ENCODE data around the gene LIMS1.
"Not testable (repeated sequence)": the region's sequence is repeated elsewhere in the genome, so short reads cannot be mapped to it uniquely, and the experiment has no call there.

The LIMS1 gene

DNA sequence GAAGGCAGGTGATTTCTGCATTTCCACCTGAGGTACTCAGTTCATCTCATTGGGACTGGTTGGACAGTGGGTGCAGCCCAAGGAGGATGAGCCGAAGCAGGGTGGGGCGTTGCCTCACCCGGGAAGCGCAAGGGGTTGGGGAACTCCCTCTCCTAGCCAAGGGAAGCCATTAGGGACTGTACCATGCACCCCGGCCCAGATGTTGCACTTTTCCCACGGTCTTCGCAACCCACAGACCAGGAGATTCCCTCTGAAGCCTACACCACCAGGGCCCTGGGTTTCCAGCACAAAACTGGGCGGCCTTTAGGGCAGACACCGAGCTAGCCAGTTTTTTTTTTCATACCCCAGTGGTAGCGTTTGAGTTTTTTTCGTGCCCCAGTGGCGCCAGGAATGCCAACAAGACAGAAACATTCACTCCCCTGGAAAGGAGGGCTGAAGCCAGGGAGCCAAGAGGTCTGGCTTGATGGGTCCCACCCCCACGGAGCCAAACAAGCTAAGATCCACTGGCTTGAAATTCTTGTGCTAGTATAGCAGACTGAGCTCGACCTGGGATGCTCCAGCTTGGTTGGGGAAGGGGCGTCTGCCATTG lies 109.1 kb downstream of the LIMS1 start:
- no peaks in the 10 kb centered on the region for H3K36me3 ChIP-seq (ENCODE audit: insufficient read depth, low read length)
- H3K4me1 ChIP-seq (ENCODE audit: insufficient read depth, low read length) = peaks cover 16% of the 10 kb centered on the region
- no peak overlapping the region for H3K4me3 ChIP-seq (ENCODE audit: low read depth in 1 of 2, low read length in 2 of 2)
- no peak overlapping the region for H3K27ac ChIP-seq (ENCODE audit: low read depth, low read length)
- H3K9me3 ChIP-seq (ENCODE audit: low read length) = no peaks in the 10 kb centered on the region
- H3K9ac ChIP-seq (ENCODE audit: low read length) = no peak overlapping the region
- H3K27me3 ChIP-seq (ENCODE audit: control insufficient read depth in 1 of 2, insufficient read depth in 2 of 2, low read length in 2 of 2) = no peaks in the 10 kb centered on the region

DNA sequence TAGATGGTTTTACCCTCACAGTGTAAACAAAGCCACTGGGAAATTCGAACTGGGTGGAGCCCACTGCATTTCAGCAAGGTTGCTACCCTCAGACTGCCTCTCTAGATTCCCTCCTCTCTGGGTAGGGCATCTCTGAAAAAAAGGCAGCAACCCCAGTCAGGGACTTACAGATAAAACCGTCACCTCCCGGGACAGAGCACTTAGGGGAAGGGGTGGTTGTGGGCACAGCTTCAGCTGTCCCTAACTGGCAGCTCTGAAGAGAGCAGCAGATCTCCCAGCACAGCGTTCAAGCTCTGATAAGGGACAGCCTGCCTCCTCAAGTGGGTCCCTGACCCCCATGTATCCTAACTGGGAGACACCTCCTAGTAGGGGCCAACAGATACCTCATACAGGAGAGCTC lies 109.6 kb downstream of the LIMS1 start:
- not testable (repeated sequence) for H3K27ac ChIP-seq (ENCODE audit: low read depth, low read length); H3K9me3 ChIP-seq (ENCODE audit: low read length); H3K4me3 ChIP-seq (ENCODE audit: low read depth in 1 of 2, low read length in 2 of 2); H3K36me3 ChIP-seq (ENCODE audit: insufficient read depth, low read length); H3K9ac ChIP-seq (ENCODE audit: low read length); H3K27me3 ChIP-seq (ENCODE audit: control insufficient read depth in 1 of 2, insufficient read depth in 2 of 2, low read length in 2 of 2)
- H3K4me1 ChIP-seq (ENCODE audit: insufficient read depth, low read length) = peaks cover 16% of the 10 kb centered on the region

DNA sequence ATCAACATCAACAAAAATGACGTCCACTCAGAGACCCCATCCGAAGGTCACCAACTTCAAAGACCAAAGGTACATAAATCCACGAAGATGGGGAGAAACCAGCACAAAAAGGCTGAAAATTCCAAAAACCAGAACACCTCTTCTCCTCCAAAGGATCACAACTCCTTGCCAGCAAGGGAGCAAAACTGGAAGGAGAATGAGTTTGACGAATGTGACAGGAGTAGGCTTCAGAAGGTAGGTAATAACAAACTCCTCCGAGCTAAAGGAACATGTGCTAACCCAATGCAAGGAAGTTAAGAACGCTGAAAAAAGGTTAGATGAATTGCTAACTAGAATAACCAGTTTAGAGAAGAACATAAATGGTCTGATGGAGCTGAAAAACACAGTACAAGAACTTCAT lies 110.2 kb downstream of the LIMS1 start:
- H3K9ac ChIP-seq (ENCODE audit: low read length); H3K36me3 ChIP-seq (ENCODE audit: insufficient read depth, low read length); H3K27ac ChIP-seq (ENCODE audit: low read depth, low read length); H3K9me3 ChIP-seq (ENCODE audit: low read length); H3K27me3 ChIP-seq (ENCODE audit: control insufficient read depth in 1 of 2, insufficient read depth in 2 of 2, low read length in 2 of 2); H3K4me3 ChIP-seq (ENCODE audit: low read depth in 1 of 2, low read length in 2 of 2): not testable (repeated sequence)
- peaks cover 16% of the 10 kb centered on the region for H3K4me1 ChIP-seq (ENCODE audit: insufficient read depth, low read length)

DNA sequence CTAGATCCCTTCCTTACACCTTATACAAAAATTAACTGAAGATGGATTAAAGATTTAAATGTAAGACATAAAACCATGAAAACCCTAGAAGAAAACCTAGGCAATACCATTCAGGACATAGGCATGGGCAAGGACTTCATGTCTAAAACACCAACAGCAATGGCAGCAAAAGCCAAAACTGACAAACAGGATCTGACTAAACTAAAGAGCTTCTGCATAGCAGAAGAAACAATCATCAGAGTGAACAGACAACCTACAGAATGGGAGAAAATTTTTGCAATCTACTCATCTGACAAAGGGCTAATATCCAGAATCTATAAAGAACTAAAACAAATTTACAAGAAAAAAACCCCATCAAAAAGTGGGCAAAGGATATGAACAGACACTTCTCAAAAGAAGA lies 114.5 kb downstream of the LIMS1 start:
- not testable (repeated sequence) for H3K4me3 ChIP-seq (ENCODE audit: low read depth in 1 of 2, low read length in 2 of 2); H3K9me3 ChIP-seq (ENCODE audit: low read length); H3K4me1 ChIP-seq (ENCODE audit: insufficient read depth, low read length); H3K36me3 ChIP-seq (ENCODE audit: insufficient read depth, low read length); H3K27ac ChIP-seq (ENCODE audit: low read depth, low read length); H3K27me3 ChIP-seq (ENCODE audit: control insufficient read depth in 1 of 2, insufficient read depth in 2 of 2, low read length in 2 of 2); H3K9ac ChIP-seq (ENCODE audit: low read length)

DNA sequence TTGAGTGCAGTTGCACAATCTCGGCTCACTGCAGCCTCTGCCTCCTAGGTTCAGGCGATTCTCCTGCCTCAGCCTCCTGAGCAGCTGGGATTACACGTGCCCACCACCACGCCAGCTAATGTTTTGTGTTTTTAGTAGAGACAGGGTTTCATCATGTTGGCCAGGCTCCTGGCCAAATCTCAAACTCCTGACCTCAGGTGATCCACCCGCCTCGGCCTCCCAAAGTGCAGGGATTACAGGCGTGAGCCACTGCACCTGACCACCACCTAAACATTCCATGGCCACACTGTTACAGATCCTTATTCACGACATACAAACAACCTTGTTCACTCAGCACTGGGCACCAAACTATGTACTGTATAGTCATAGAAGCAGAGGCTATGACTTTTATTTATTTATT lies 116.2 kb downstream of the LIMS1 start:
- H3K4me3 ChIP-seq (ENCODE audit: low read depth in 1 of 2, low read length in 2 of 2); H3K9ac ChIP-seq (ENCODE audit: low read length); H3K9me3 ChIP-seq (ENCODE audit: low read length); H3K4me1 ChIP-seq (ENCODE audit: insufficient read depth, low read length); H3K27ac ChIP-seq (ENCODE audit: low read depth, low read length); H3K27me3 ChIP-seq (ENCODE audit: control insufficient read depth in 1 of 2, insufficient read depth in 2 of 2, low read length in 2 of 2); H3K36me3 ChIP-seq (ENCODE audit: insufficient read depth, low read length): not testable (repeated sequence)

DNA sequence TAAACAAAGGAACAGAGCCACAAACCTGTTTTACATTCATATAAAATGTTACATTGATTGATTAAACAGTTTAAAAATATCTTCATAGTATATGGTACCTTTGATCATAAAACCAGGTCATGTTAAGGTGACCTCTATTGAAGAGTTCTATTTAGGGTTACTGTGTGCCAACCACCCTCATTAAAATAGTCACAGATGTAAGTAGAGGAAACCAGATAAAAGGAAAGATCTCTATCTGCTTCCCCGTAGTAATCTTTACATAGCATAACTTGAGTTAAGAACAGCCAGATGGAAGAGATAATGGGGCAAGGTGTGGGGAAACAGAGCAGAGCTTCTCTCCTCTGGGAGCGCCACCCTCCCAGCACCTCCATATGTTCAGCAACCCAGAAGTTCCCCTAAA lies 117.2 kb downstream of the LIMS1 start:
- H3K27me3 ChIP-seq (ENCODE audit: control insufficient read depth in 1 of 2, insufficient read depth in 2 of 2, low read length in 2 of 2) = not testable (repeated sequence)

DNA sequence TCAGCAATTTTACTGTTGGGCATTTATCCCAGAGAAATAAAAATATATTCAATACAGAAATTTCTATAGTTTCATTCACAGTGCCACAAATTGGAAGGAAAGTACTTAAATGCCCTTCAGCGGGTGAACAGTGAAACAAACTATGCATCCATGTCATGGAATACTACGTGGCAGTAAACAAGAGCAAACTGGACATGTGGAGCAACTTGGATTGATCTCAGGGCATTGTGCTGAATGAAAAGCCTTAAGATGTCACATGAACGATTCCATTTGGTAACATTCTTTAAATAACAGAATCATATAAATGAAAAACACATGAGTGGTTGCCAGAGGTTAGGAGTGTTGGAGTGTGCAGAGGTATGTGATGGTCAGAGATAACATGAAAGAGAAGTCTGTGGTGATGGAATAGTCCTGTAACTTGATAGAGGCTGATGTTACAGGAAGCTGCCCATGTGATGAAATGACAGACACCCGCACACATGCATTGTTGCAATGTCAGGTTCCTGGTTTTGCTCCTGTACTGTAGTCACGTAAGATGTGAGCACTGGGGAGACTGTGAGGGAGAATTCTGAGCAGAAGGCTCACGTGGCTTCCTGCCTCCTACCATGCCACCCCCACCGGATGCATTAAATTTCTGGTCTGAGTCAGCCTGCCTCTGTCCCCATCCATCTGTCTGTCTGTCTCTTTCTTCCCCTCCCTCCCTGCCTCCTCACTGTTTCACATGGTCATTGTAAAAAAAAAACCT lies 118.1 kb downstream of the LIMS1 start:
- not testable (repeated sequence) for H3K36me3 ChIP-seq (ENCODE audit: insufficient read depth, low read length); H3K4me1 ChIP-seq (ENCODE audit: insufficient read depth, low read length); H3K9me3 ChIP-seq (ENCODE audit: low read length); H3K27me3 ChIP-seq (ENCODE audit: control insufficient read depth in 1 of 2, insufficient read depth in 2 of 2, low read length in 2 of 2); H3K9ac ChIP-seq (ENCODE audit: low read length); H3K4me3 ChIP-seq (ENCODE audit: low read depth in 1 of 2, low read length in 2 of 2); H3K27ac ChIP-seq (ENCODE audit: low read depth, low read length)

More for the DNA sequence above, 117.2 kb downstream of the LIMS1 start:
- H3K4me1 ChIP-seq (ENCODE audit: insufficient read depth, low read length); H3K4me3 ChIP-seq (ENCODE audit: low read depth in 1 of 2, low read length in 2 of 2); H3K9me3 ChIP-seq (ENCODE audit: low read length); H3K9ac ChIP-seq (ENCODE audit: low read length); H3K27ac ChIP-seq (ENCODE audit: low read depth, low read length); H3K36me3 ChIP-seq (ENCODE audit: insufficient read depth, low read length): not testable (repeated sequence)

DNA sequence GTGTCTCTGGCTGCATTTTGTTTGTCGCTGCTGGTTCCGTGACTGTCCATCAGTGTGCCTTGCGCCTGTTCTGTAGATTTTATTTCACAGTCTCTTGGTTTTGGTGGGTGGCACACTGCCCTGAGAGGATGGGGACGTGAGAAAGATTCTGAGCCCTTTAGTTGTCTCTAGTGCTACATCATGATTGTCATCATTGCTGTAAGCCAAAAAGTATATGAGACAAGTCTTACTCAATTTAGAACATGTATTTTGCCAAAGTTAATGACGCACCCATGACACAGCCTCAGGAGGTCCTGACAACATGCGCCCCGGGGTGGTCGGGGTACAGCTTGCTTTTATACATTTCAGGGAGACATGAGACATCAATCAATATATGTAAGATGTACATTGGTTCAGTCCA lies 119.2 kb downstream of the LIMS1 start:
- not testable (repeated sequence) for H3K36me3 ChIP-seq (ENCODE audit: insufficient read depth, low read length); H3K4me3 ChIP-seq (ENCODE audit: low read depth in 1 of 2, low read length in 2 of 2); H3K4me1 ChIP-seq (ENCODE audit: insufficient read depth, low read length); H3K27me3 ChIP-seq (ENCODE audit: control insufficient read depth in 1 of 2, insufficient read depth in 2 of 2, low read length in 2 of 2); H3K27ac ChIP-seq (ENCODE audit: low read depth, low read length); H3K9ac ChIP-seq (ENCODE audit: low read length); H3K9me3 ChIP-seq (ENCODE audit: low read length)

DNA sequence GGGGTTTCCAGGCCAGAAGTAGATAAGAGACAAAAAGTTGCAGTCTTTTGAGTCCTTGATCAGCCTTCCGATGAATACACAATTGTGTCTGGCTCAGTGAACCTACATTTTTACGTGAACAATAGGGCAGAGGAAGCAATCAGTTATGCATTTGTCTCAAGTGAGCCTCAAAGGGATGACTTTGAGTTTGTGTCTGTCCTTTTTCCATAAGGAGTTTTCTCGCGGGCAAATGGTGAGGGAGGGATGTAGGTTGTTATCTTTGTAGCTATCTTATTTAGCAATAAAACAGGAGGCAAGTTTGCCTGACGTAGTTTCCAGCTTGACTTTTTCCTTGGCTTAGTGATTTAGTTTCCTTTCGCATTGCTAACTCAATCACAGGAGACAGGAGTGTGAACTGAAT lies 119.6 kb downstream of the LIMS1 start:
- H3K4me1 ChIP-seq (ENCODE audit: insufficient read depth, low read length); H3K9ac ChIP-seq (ENCODE audit: low read length); H3K9me3 ChIP-seq (ENCODE audit: low read length); H3K27ac ChIP-seq (ENCODE audit: low read depth, low read length); H3K27me3 ChIP-seq (ENCODE audit: control insufficient read depth in 1 of 2, insufficient read depth in 2 of 2, low read length in 2 of 2); H3K4me3 ChIP-seq (ENCODE audit: low read depth in 1 of 2, low read length in 2 of 2); H3K36me3 ChIP-seq (ENCODE audit: insufficient read depth, low read length): not testable (repeated sequence)

DNA sequence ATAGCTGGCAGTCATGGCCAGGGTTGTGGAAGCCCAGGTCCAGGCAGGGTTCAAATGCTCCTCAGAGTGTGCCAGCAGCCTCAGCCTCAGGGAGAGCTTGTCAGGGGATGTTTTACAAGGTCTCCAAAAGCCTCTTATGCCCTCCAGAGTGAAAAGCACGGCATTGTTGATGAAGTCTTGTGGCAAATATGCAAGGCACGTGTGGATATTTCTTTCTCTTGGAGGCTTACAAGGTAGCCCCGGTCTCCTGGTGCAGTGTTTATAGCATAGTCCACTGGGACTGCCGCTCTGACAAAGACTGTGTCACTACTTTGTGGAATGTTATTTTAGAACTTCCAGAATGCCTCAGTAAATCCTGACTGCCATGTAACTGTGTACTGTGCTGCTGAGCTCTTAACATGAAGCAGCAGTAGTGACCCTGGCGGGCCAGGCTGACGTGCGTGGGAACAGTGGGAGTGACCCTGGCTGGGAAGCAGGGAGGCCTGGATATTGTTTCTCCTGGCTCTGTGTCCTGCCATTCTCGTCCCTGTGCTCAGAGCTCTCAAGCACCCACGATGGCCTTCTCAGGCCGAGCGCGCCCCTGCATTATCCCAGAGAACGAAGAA lies 120.4 kb downstream of the LIMS1 start:
- H3K27me3 ChIP-seq (ENCODE audit: control insufficient read depth in 1 of 2, insufficient read depth in 2 of 2, low read length in 2 of 2); H3K4me1 ChIP-seq (ENCODE audit: insufficient read depth, low read length); H3K4me3 ChIP-seq (ENCODE audit: low read depth in 1 of 2, low read length in 2 of 2); H3K27ac ChIP-seq (ENCODE audit: low read depth, low read length); H3K9me3 ChIP-seq (ENCODE audit: low read length); H3K9ac ChIP-seq (ENCODE audit: low read length); H3K36me3 ChIP-seq (ENCODE audit: insufficient read depth, low read length): not testable (repeated sequence)

DNA sequence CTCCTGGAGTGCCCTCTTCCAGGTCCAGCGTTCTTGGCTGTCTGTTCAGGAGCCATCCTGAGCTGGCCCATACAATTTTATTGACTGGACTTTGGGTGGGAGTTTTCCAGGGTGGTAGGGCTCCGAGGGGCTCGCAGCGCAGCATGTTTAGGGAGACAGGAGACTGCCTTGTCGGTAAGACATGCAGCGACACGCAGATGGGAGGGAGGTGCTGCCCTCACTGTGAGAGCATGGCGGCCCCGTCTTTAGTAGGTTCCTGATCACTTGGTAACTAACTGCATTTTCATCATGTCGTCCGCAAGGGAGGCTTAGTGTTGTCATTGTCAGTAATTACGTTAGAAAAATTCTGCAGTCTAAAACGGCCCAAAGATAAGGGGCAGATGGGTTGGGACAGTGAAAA lies 121.0 kb downstream of the LIMS1 start:
- not testable (repeated sequence) for H3K9ac ChIP-seq (ENCODE audit: low read length); H3K27ac ChIP-seq (ENCODE audit: low read depth, low read length)

DNA sequence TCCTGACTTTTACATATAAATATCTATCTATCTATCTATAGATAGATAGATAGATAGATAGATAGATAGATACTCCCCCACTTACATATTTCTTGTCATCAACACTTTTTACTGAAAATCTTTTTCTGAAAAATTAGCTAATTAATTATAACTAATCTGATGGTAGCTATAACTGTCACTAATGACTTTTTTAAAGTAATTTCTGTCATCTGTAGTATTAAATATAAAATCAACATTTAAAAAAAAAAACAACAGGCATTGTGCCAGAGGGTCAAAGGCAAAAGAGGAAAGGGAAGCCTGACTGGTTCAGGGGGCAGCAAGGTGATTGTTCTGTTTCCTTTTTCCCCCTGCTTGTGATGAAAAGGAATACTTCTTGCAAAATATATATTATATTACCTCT lies 122.0 kb downstream of the LIMS1 start:
- H3K27me3 ChIP-seq (ENCODE audit: control insufficient read depth in 1 of 2, insufficient read depth in 2 of 2, low read length in 2 of 2); H3K4me1 ChIP-seq (ENCODE audit: insufficient read depth, low read length); H3K36me3 ChIP-seq (ENCODE audit: insufficient read depth, low read length); H3K9me3 ChIP-seq (ENCODE audit: low read length); H3K27ac ChIP-seq (ENCODE audit: low read depth, low read length); H3K4me3 ChIP-seq (ENCODE audit: low read depth in 1 of 2, low read length in 2 of 2); H3K9ac ChIP-seq (ENCODE audit: low read length): not testable (repeated sequence)

More for the DNA sequence above, 121.0 kb downstream of the LIMS1 start:
- H3K4me1 ChIP-seq (ENCODE audit: insufficient read depth, low read length); H3K9me3 ChIP-seq (ENCODE audit: low read length); H3K27me3 ChIP-seq (ENCODE audit: control insufficient read depth in 1 of 2, insufficient read depth in 2 of 2, low read length in 2 of 2); H3K36me3 ChIP-seq (ENCODE audit: insufficient read depth, low read length); H3K4me3 ChIP-seq (ENCODE audit: low read depth in 1 of 2, low read length in 2 of 2): not testable (repeated sequence)

All from muscle layer of colon (tissue), 2 donors.